Chondrocyte (in vitro differentiated cells): Measurements from ENCODE around the gene SRGAP1. TPM values are rescaled to one million over a fixed set of nuclear protein-coding genes. Genes with fewer than 3 reads are reported as not detected.

Experiments
- DNase-seq: peaks from one replicate; pipeline ENCODE4 v3.0.0; 2021; ENCODE audit warnings: mixed read lengths, low spot score
- H3K27ac Mint-ChIP-seq: one replicate; pipeline ENCODE4 v1.8.0; 2021; ENCODE audit warnings: mild to moderate bottlenecking, moderate library complexity, mixed read lengths; ENCODE audit not compliant: unreplicated experiment
- H3K27me3 Mint-ChIP-seq: 2 replicates; pipeline ENCODE4 v1.8.0; 2021; ENCODE audit warnings: low read depth, mixed read lengths
- H3K36me3 Mint-ChIP-seq: 2 replicates; pipeline ENCODE4 v1.8.0; 2021; ENCODE audit warnings: low read depth, mixed read lengths
- H3K4me1 Mint-ChIP-seq: 2 replicates; pipeline ENCODE4 v1.8.0; 2021; ENCODE audit warnings: low read depth, mild to moderate bottlenecking, mixed read lengths
- H3K4me3 Mint-ChIP-seq: one replicate; pipeline ENCODE4 v1.8.0; 2021; ENCODE audit warnings: mild to moderate bottlenecking, moderate library complexity, mixed read lengths; ENCODE audit not compliant: unreplicated experiment
- H3K9me3 Mint-ChIP-seq: 2 replicates; pipeline ENCODE4 v1.8.0; 2021; ENCODE audit warnings: low read depth, mixed read lengths
- total RNA-seq: library from RNA; stranded (reverse); gene quantifications from 3 replicates; pipeline ENCODE4 v1.2.1, GENCODE V29; 2021
- TF ChIP-seq, protein P1 (sequence below): fragments of 200-600 bp; sonication (generic); IDR thresholded peaks from 2 replicates; pipeline ENCODE4 v1.5.0; 2021; ENCODE audit warnings: antibody characterized with exemption, mild to moderate bottlenecking, moderate library complexity

The SRGAP1 gene
- total RNA-seq, 1 donor from 2014 or later, result 13.2 TPM

DNA sequence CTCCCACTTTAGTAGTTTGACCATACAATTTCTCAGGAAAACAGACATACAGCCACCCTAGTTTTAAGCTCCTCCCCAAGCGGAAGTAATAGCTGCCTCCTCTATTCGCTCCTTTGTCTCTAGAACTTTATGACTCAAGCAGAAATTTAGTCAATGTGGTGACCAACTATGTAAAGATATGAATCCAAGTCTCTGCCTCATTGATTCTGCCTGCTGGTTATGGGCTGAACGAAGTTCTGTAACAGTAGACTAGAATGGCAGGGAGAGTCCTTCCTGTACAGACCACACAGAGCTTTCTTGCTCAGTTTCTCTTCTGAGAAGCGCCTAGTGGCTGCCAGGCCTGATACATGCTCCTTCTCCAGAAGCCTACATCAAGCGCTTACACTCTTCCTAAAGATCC is 358.5 kb downstream of the SRGAP1 start:
- no peak for DNase-seq
- H3K36me3 Mint-ChIP-seq, result peaks cover 2% of the 10 kb centered on the region
- no peaks in the 10 kb centered on the region for H3K4me1 Mint-ChIP-seq
- TF ChIP-seq, protein P1, sequence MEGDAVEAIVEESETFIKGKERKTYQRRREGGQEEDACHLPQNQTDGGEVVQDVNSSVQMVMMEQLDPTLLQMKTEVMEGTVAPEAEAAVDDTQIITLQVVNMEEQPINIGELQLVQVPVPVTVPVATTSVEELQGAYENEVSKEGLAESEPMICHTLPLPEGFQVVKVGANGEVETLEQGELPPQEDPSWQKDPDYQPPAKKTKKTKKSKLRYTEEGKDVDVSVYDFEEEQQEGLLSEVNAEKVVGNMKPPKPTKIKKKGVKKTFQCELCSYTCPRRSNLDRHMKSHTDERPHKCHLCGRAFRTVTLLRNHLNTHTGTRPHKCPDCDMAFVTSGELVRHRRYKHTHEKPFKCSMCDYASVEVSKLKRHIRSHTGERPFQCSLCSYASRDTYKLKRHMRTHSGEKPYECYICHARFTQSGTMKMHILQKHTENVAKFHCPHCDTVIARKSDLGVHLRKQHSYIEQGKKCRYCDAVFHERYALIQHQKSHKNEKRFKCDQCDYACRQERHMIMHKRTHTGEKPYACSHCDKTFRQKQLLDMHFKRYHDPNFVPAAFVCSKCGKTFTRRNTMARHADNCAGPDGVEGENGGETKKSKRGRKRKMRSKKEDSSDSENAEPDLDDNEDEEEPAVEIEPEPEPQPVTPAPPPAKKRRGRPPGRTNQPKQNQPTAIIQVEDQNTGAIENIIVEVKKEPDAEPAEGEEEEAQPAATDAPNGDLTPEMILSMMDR, result no peak
- no peak overlapping the region for H3K27ac Mint-ChIP-seq
- H3K4me3 Mint-ChIP-seq, result no peak overlapping the region
- no peaks in the 10 kb centered on the region for H3K9me3 Mint-ChIP-seq
- H3K27me3 Mint-ChIP-seq, result no peaks in the 10 kb centered on the region

DNA sequence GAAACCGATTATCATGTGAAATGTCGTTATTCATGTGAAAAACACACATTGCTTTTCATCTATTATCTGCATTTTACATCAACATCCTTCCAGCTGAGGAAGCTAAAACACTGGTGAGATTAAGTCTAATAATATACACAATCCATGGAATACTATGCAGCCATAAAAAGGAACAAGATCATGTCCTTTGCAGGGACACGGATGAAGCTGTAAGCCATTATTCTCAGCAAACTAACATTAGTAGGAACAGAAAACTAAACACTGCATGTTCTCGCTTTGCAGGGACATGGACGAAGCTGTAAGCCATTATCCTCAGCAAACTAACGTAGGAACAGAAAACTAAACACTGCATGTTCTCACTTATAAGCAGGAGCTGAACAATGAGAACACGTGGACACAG is 359.3 kb downstream of the SRGAP1 start:
- Mint-ChIP-seq H3K27me3 (no peaks in the 10 kb centered on the region), H3K9me3 (no peaks in the 10 kb centered on the region), H3K27ac (no peak overlapping the region), H3K4me3 (no peak overlapping the region), H3K4me1 (no peaks in the 10 kb centered on the region), H3K36me3 (peaks cover 2% of the 10 kb centered on the region)
- no peak for DNase-seq
- TF ChIP-seq, protein P1, result no peak

DNA sequence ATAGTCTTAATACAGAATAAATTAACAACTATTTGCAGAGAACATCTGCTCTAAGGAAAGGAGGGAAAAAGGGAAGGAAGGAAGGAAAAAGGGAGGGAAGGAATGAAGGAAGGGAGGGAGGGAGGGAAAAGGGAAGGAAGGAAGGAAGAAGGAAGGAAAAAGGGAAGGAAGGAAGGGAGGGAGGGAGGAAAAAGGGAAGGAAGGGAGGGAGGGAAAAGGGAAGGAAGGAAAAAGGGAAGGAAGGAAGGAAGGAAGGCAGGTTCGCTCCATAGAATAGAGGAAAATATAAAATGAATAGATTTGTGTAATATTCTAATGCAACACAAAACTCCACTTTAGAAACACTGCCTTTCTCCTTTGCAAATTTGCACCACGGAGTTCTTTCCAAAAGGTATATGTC is 361.0 kb downstream of the SRGAP1 start:
- Mint-ChIP-seq H3K4me1 (no peaks in the 10 kb centered on the region), H3K9me3 (no peaks in the 10 kb centered on the region), H3K36me3 (peaks cover 2% of the 10 kb centered on the region), H3K4me3 (no peak overlapping the region), H3K27ac (no peak overlapping the region), H3K27me3 (no peaks in the 10 kb centered on the region)
- DNase-seq, result no peak
- TF ChIP-seq, protein P1, result no peak

DNA sequence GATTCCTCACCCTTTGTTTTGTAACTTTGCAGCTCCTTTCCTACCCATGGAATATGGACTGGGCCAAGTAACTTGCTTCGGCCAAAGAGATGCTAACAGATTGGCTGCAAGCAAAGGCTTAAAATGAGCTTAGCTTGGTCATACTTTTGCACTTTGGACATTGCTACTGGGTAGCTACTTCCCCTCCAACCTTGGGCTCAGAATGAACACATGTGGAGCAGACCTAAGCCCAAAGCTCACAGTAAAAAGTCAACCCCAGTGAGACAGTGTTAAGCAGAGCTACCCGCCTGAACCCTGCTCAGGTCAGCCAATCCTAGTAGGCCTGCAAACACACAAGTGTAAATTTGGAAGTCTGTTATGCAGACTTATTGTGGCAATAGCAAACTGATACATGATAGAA is 363.0 kb downstream of the SRGAP1 start:
- Mint-ChIP-seq H3K4me3 (no peak overlapping the region), H3K27ac (no peak overlapping the region), H3K4me1 (no peaks in the 10 kb centered on the region), H3K9me3 (peaks cover 4% of the 10 kb centered on the region), H3K36me3 (peaks cover 7% of the 10 kb centered on the region), H3K27me3 (no peaks in the 10 kb centered on the region)
- TF ChIP-seq, protein P1, result no peak
- DNase-seq, result no peak

Other genes with a start within 250 kb of the SRGAP1 start
- 6.7 to 8.9 TPM (median 6.9 TPM) in 3 replicates for gene DPY19L2, start 176.2 kb upstream of the SRGAP1 start, total RNA-seq
- 14.4 to 18.5 TPM (median 14.8 TPM) in 3 replicates for gene RXYLT1, start 64.8 kb upstream of the SRGAP1 start, total RNA-seq